DOHH2 (cell line): ENCODE data around the gene ZNHIT6.

Source experiments
- CTCF ChIP-seq: fragments of 200-600 bp; sonication (generic); IDR thresholded peaks from one replicate; pipeline ENCODE4 v1.5.1; 2014; ENCODE audit warnings: antibody characterized with exemption, mild to moderate bottlenecking, low read depth, low read length; ENCODE audit not compliant: poor library complexity, severe bottlenecking
- EZH2phosphoT487 ChIP-seq: fragments of 200-600 bp; sonication (generic); IDR thresholded peaks from 2 replicates; pipeline ENCODE4 v1.6.1; 2017; ENCODE audit warnings: borderline replicate concordance, mild to moderate bottlenecking, antibody characterized with exemption, low read length, moderate library complexity, mixed read lengths

GRCh38 chr1:85630493-85630892, 77.7 kb downstream of the ZNHIT6 start:
- TF ChIP-seq CTCF: no peak
- no peak for TF ChIP-seq EZH2phosphoT487
